Measurements from ENCODE around the gene PLPP4.

Gene PLPP4

DNA sequence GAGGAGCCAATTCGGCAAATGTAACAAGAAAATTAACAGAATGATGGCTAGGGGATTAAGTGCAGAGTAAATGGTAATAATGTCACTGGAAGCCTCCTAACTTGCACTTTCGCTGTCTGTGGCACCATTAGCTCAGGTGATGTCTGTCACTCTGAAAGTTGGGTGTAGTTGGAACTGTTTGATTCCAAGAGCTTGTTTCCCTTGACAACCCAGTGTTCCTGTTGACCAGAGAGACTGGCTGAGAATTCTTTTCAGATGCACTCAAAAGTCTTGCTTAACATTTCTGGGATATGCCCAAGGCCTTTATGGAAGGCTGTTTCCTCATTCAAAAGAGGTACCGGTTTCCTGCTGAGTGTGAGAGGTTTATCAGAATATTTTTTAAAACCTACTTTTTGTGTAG lies 49.6 kb downstream of the PLPP4 start:
- TF ChIP-seq, protein P1, sequence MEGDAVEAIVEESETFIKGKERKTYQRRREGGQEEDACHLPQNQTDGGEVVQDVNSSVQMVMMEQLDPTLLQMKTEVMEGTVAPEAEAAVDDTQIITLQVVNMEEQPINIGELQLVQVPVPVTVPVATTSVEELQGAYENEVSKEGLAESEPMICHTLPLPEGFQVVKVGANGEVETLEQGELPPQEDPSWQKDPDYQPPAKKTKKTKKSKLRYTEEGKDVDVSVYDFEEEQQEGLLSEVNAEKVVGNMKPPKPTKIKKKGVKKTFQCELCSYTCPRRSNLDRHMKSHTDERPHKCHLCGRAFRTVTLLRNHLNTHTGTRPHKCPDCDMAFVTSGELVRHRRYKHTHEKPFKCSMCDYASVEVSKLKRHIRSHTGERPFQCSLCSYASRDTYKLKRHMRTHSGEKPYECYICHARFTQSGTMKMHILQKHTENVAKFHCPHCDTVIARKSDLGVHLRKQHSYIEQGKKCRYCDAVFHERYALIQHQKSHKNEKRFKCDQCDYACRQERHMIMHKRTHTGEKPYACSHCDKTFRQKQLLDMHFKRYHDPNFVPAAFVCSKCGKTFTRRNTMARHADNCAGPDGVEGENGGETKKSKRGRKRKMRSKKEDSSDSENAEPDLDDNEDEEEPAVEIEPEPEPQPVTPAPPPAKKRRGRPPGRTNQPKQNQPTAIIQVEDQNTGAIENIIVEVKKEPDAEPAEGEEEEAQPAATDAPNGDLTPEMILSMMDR (conservative IDR thresholded peaks at IDR 0.05; ENCODE audit: low read length), result no peak

DNA sequence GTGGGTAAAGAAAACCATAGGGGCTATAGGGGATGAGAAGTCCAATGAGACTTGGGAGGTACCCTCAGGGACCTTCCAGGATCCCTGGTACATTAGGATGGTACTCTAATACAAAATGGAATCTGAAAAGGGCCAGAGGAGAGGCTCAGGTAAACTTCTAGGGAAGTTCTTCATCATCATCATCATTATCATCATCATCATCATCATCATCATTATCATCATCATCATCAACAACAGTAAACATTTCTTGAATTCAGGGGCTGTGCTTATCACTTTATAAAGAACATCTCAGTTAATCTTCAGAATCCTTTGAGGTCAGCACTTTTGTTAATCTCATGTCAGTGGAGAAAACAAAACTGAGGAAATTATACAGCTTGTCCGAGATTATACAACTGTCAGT lies 50.1 kb downstream of the PLPP4 start:
- no peak for DNase-seq (ENCODE audit: low read depth)
- TF ChIP-seq, protein P1 (conservative IDR thresholded peaks at IDR 0.05; ENCODE audit: low read length), result no peak

More for the DNA sequence above, 49.6 kb downstream of the PLPP4 start:
- peak; percentile 93 for DNase-seq (ENCODE audit: low read depth)
- H3K4me3 ChIP-seq (ENCODE audit: low read length), result no peak overlapping the region

DNA sequence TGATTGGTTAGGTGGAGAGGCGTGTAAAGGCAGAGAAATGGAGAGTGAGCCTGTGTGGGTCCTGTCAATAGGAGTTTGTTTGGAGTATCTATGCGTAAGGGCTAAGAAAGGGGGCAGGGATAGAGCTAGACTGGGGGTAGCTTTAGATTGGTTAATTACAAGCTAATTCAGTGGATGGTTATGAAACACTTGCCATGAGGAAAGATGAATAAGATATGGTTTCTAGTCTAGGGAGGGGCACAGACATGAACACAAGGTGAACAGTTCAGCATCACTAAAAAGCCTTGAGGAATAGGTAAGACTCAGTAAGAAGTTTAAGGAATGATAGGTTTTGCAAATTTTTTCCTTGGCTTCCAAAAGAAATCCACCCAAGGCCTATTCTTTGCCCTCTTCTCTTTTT lies 50.6 kb downstream of the PLPP4 start:
- TF ChIP-seq, protein P1 (conservative IDR thresholded peaks at IDR 0.05; ENCODE audit: low read length), result no peak
- H3K4me3 ChIP-seq (ENCODE audit: low read length), result no peak overlapping the region
- DNase-seq (ENCODE audit: low read depth), result no peak

More for the DNA sequence above, 50.1 kb downstream of the PLPP4 start:
- no peak overlapping the region for H3K4me3 ChIP-seq (ENCODE audit: low read length)

DNA sequence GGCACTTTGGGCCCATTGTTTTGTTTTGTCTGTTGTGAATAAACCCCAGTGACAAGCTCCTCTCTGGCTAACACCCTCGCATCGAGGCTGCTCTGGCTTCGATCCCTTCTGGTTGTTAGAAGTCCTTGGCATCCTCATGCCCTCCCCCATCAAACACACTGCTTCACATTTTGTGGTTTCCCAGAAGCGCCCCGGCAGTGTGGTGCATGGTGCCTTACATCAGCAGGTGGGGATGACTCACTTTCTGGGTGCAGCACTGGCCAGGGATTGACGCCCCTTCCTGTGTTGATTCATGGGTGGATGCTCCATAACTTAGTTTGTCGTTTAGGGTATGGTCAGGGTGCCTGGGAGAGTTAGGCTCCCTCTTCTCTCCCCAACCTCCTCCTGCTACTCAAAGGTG lies 51.4 kb downstream of the PLPP4 start:
- TF ChIP-seq, protein P1 (conservative IDR thresholded peaks at IDR 0.05; ENCODE audit: low read length), result no peak
- H3K4me3 ChIP-seq (ENCODE audit: low read length), result no peak overlapping the region
- DNase-seq (ENCODE audit: low read depth), result peak; percentile 92

DNA sequence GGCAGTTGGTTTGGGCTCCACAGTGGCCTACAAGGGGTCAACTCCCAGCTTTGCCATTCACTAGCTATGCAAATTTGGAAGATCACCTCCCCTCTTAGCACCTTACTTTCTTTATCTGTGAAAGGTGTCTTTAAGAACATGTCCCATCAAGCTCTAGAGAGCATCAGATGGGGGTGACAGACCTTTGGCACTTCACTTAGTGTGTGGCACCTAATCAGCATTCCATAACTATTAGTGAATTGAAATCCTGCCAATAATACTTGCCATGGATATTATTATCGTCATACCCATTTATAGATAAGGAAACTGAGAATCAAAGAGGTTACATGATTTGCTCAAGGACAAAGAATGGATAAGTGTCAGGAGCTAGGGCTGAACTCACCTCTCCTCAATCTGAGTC lies 51.9 kb downstream of the PLPP4 start:
- H3K4me3 ChIP-seq (ENCODE audit: low read length), result no peak overlapping the region
- TF ChIP-seq, protein P1 (conservative IDR thresholded peaks at IDR 0.05; ENCODE audit: low read length), result no peak
- no peak for DNase-seq (ENCODE audit: low read depth)

DNA sequence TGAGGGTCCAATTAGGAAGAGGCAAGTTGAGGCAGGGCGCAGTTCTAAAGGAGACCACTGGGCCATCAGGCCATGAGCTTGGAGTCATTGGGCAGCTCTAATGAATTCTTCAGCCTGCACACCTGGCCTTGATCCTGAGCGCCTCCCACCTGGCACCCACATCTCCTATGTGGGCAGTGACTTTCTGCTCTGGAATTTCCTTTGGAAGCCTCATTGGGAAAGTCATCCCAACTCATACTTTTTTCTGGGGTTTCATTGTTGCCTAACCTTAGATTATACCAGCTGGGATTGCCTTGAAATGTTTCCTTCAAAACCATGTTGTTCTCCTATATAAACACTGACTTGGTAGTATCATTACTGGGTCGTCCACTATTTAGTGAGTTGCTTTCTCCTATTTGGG lies 54.1 kb downstream of the PLPP4 start:
- H3K4me3 ChIP-seq (ENCODE audit: low read length), result no peak overlapping the region
- TF ChIP-seq, protein P1 (conservative IDR thresholded peaks at IDR 0.05; ENCODE audit: low read length), result peak; percentile 30; the same call in 1 of the 2 replicates
- DNase-seq (ENCODE audit: low read depth), result peak; percentile 83

DNA sequence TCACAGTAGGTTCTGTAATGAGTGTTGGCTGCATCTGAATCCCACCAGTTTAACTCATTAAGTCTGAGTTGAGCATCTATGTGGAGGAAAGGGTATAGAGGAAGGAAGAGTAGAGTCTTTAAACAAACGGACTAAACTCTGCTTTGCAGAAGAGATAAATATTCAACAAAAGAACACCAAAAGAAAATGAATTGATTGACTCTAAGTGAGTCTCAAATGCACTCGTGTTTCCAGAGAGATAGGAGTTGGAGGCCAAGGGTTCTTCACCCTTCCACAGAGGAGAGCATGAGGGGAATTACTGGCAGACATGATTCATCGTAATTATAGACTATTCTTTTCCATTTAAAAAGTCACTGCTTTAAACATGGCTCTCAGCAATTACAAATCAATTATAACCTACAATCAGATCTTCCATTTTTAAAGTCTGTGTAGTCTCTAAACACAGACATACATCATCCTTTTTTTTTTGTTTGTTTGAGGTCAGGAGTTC lies 56.3 kb downstream of the PLPP4 start:
- TF ChIP-seq, protein P1 (conservative IDR thresholded peaks at IDR 0.05; ENCODE audit: low read length), result no peak
- H3K4me3 ChIP-seq (ENCODE audit: low read length), result no peak overlapping the region
- no peak for DNase-seq (ENCODE audit: low read depth)
